Caco-2 (cell line): Measurements from ENCODE around the gene CTNNAL1. TPM values are rescaled to one million over a fixed set of nuclear protein-coding genes. Genes with fewer than 3 reads are reported as not detected.
"Not testable (repeated sequence)": the region's sequence is repeated elsewhere in the genome, so short reads cannot be mapped to it uniquely, and the experiment has no call there.

ENCODE experiments used
- BruUV-seq: library from RNA; stranded (reverse); fragments of 400-500 nt; replicated peaks from 2 replicates; lab custom pipeline; 2021; lab: Mats Ljungman, UMichigan
- CTCF ChIA-PET: fragments of 300-600 bp; sonication (Branson Sonifier 250); formaldehyde crosslinking; loops from one replicate; lab custom pipeline; 2022; ENCODE audit warnings: antibody characterized with exemption; lab: Charles Lee
- POLR2A ChIA-PET: fragments of 300-600 bp; sonication (Branson Sonifier 250); formaldehyde crosslinking; loops from one replicate; lab custom pipeline; 2022; ENCODE audit warnings: antibody characterized with exemption; lab: Charles Lee
- DNase-seq, 2 experiments: peaks; one replicate each; pipeline versions ENCODE4 v3.0.0 to v3.0.0-alpha.2; 2020 to 2022
- H3K27me3 ChIP-seq: replicated peaks from 2 replicates; pipeline ENCODE4 v1.6.0; 2011; ENCODE audit warnings: low read length; ENCODE audit not compliant: control insufficient read depth, insufficient read depth
- H3K36me3 ChIP-seq: 2 replicates; pipeline ENCODE4 v1.5.1; 2011; ENCODE audit warnings: low read length; ENCODE audit not compliant: control insufficient read depth, insufficient read depth
- H3K4me1 ChIP-seq: fragments of 250-450 bp; sonication (Bioruptor Pico); 2 replicates; pipeline ENCODE4 v1.5.1; 2020; ENCODE audit warnings: mild to moderate bottlenecking
- H3K4me3 ChIP-seq: 2 replicates; pipeline ENCODE4 v1.5.1; 2011; ENCODE audit warnings: low read depth, mild to moderate bottlenecking, control low read depth, low read length
- H3K9me3 ChIP-seq: fragments of 250-450 bp; sonication (Bioruptor Pico); 2 replicates; pipeline ENCODE4 v1.5.1; 2020; ENCODE audit warnings: mild to moderate bottlenecking, moderate library complexity
- H3K27ac Mint-ChIP-seq: one replicate; pipeline ENCODE4 v1.8.0; 2022; ENCODE audit warnings: mixed read lengths; ENCODE audit not compliant: unreplicated experiment
- H3K27me3 Mint-ChIP-seq: one replicate; pipeline ENCODE4 v1.8.0; 2022; ENCODE audit warnings: mixed read lengths; ENCODE audit not compliant: insufficient read depth, unreplicated experiment
- H3K36me3 Mint-ChIP-seq: one replicate; pipeline ENCODE4 v1.8.0; 2022; ENCODE audit warnings: mild to moderate bottlenecking, mixed read lengths; ENCODE audit not compliant: insufficient read depth, unreplicated experiment
- H3K4me1 Mint-ChIP-seq: one replicate; pipeline ENCODE4 v1.8.0; 2022; ENCODE audit warnings: low read depth, mixed read lengths; ENCODE audit not compliant: unreplicated experiment
- H3K4me3 Mint-ChIP-seq: one replicate; pipeline ENCODE4 v1.8.0; 2022; ENCODE audit warnings: mild to moderate bottlenecking, moderate library complexity, mixed read lengths; ENCODE audit not compliant: unreplicated experiment
- H3K9me3 Mint-ChIP-seq: one replicate; pipeline ENCODE4 v1.8.0; 2022; ENCODE audit warnings: mixed read lengths; ENCODE audit not compliant: unreplicated experiment
- intact Hi-C: fragments of 100-400 bp; cut with micrococcal nuclease; formaldehyde crosslinking; loops from one replicate; pipeline ENCODE4 v1.10.0; 2022; ENCODE audit not compliant: unreplicated experiment
- total RNA-seq: library from RNA; stranded (reverse); gene quantifications from 2 replicates; pipeline ENCODE4 v1.2.3, GENCODE V29; 2022
- TF ChIP-seq, protein P1 (sequence below), 2 experiments: fragments of 200-600 bp in 1 of 2; IDR thresholded peaks; 1 replicate in 1 of 2; 2 replicates in 1 of 2; pipeline versions ENCODE4 v1.5.1 to v1.8.0; 2011 to 2022; ENCODE audit warnings: antibody characterized with exemption in 1 of 2, control low read depth in 1 of 2, inconsistent platforms in 1 of 2, low read depth in 1 of 2, low read length in 1 of 2, mild to moderate bottlenecking in 1 of 2, moderate library complexity in 1 of 2; ENCODE audit not compliant: insufficient read depth in 1 of 2, severe bottlenecking in 1 of 2, unreplicated experiment in 1 of 2

CTNNAL1 gene
- total RNA-seq, 1 experiment from 2014 or later = 107 TPM

DNA sequence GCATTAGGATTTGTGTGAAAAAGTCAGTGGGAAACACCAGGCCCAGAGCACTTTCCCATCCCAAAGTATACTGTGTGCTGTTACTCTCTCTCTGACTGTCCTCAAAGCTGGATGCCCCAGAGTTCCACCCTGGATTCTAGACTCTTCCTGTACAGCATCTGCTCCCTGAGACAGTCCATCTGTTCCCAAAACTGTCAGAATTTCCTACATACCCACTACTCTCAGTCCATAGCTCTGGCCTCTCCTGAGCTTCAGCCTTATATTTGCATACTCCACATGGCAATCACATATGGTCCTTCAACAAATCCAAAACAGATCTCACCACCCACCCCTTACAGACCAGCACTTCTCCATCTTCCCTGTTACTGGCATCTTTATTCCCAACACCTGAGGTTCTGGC lies 88.8 kb downstream of the CTNNAL1 start:
- Histone ChIP-seq H3K9me3 (no peaks in the 10 kb centered on the region), H3K4me3 (no peak overlapping the region), H3K36me3 (peaks cover 1% of the 10 kb centered on the region), H3K4me1 (no peaks in the 10 kb centered on the region), H3K27me3 (no peaks in the 10 kb centered on the region)
- POLR2A ChIA-PET = no interaction called here
- no peak overlapping the region for H3K27ac Mint-ChIP-seq
- CTCF ChIA-PET = no interaction called here
- H3K4me1 Mint-ChIP-seq = peaks cover 3% of the 10 kb centered on the region
- DNase-seq = no peak
- BruUV-seq = no TSS peak
- intact Hi-C loops = no loop called here
- TF ChIP-seq, protein P1, sequence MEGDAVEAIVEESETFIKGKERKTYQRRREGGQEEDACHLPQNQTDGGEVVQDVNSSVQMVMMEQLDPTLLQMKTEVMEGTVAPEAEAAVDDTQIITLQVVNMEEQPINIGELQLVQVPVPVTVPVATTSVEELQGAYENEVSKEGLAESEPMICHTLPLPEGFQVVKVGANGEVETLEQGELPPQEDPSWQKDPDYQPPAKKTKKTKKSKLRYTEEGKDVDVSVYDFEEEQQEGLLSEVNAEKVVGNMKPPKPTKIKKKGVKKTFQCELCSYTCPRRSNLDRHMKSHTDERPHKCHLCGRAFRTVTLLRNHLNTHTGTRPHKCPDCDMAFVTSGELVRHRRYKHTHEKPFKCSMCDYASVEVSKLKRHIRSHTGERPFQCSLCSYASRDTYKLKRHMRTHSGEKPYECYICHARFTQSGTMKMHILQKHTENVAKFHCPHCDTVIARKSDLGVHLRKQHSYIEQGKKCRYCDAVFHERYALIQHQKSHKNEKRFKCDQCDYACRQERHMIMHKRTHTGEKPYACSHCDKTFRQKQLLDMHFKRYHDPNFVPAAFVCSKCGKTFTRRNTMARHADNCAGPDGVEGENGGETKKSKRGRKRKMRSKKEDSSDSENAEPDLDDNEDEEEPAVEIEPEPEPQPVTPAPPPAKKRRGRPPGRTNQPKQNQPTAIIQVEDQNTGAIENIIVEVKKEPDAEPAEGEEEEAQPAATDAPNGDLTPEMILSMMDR (IDR thresholded peaks at IDR 0.05; ENCODE audit: insufficient read depth in 1 of 2, low read depth in 1 of 2, low read length in 1 of 2, severe bottlenecking in 1 of 2, unreplicated experiment in 1 of 2) = no peak
- peaks cover 42% of the 10 kb centered on the region for H3K36me3 Mint-ChIP-seq
- no peaks in the 10 kb centered on the region for H3K9me3 Mint-ChIP-seq
- H3K4me3 Mint-ChIP-seq = no peak overlapping the region
- H3K27me3 Mint-ChIP-seq = no peaks in the 10 kb centered on the region

DNA sequence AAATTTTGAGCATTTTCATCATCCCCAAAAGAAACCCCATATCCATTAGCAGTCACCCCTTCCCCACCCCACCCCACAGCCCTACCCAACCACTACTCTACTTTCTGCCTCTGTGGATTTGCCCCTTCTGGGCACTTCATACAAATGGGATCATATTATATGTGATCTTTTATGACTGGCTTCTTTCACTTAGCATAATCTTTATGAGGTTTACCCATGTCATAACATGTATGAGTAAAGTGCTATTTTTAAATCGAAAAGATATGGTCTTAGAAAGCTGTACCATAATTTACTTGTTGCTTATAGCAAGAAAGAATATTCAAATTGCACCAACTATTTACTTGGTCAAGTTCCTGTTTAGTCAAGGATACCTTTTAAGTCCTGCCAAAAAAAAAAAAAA lies 92.1 kb downstream of the CTNNAL1 start:
- Histone ChIP-seq H3K4me3 (no peak overlapping the region), H3K4me1 (no peaks in the 10 kb centered on the region), H3K27me3 (no peaks in the 10 kb centered on the region), H3K36me3 (peaks cover 1% of the 10 kb centered on the region), H3K9me3 (no peaks in the 10 kb centered on the region)
- no peaks in the 10 kb centered on the region for H3K27me3 Mint-ChIP-seq
- H3K4me3 Mint-ChIP-seq = no peak overlapping the region
- DNase-seq = no peak
- CTCF ChIA-PET = no interaction called here
- H3K36me3 Mint-ChIP-seq = peaks cover 38% of the 10 kb centered on the region
- BruUV-seq = no TSS peak
- intact Hi-C loops = no loop called here
- no peak overlapping the region for H3K27ac Mint-ChIP-seq
- POLR2A ChIA-PET = no interaction called here
- peaks cover 6% of the 10 kb centered on the region for H3K4me1 Mint-ChIP-seq
- no peaks in the 10 kb centered on the region for H3K9me3 Mint-ChIP-seq
- TF ChIP-seq, protein P1 (IDR thresholded peaks at IDR 0.05; ENCODE audit: insufficient read depth in 1 of 2, low read depth in 1 of 2, low read length in 1 of 2, severe bottlenecking in 1 of 2, unreplicated experiment in 1 of 2) = no peak

DNA sequence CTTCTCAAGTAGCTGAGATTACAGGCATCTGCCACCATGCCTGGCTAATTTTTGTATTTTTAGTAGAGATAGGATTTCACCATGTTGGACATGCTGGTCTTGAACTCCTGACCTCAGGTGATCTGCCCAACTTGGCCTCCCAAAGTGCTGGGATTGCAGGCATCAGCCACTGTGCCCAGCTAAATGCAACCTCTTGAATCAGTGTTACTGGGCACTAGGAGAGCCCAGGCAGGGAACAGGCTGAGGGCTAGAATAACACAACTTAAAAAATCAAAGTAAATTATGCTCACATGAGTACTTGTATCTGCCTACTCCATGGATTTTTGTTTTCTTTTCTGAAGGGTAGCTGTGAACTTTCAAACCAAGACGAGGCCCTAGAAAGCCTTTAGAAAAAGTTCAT lies 92.9 kb downstream of the CTNNAL1 start:
- peaks cover 42% of the 10 kb centered on the region for H3K36me3 Mint-ChIP-seq
- intact Hi-C loops, DNase-seq, BruUV-seq, CTCF ChIA-PET, H3K9me3 Mint-ChIP-seq, H3K27ac Mint-ChIP-seq, H3K27me3 ChIP-seq, H3K27me3 Mint-ChIP-seq, H3K4me1 Mint-ChIP-seq, H3K4me3 Mint-ChIP-seq, H3K9me3 ChIP-seq, H3K4me1 ChIP-seq, H3K36me3 ChIP-seq, H3K4me3 ChIP-seq: not testable (repeated sequence)
- POLR2A ChIA-PET = interaction anchor here (0.6 kb wide), 1 partner anchor 8 kb away, joined by 6 read pairs; no protein-coding TSS in a partner anchor

DNA sequence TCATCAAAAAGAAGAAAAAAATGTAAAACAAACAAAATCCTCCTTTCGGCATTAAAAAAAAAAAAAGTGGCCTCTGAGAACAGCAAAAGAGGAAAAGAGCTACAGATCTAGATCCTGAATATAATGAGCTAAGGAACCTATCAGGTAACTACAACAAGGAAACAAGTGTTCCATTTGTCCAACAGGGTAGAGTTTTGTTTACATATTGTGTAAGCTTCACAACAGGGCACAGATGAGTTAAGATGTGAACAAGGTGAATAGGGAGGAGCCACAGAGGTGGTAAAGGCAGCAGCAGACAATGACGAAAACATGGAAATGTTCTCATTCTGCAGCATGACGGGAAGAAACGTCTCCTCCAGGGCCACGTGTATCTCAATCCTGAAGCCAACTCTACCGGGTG lies 93.8 kb downstream of the CTNNAL1 start:
- Histone ChIP-seq H3K9me3 (no peaks in the 10 kb centered on the region), H3K36me3 (no peaks in the 10 kb centered on the region; the same call in 1 of the 2 replicates), H3K4me3 (no peak overlapping the region), H3K27me3 (no peaks in the 10 kb centered on the region), H3K4me1 (no peaks in the 10 kb centered on the region)
- H3K4me3 Mint-ChIP-seq = no peak overlapping the region
- DNase-seq = no peak
- no peaks in the 10 kb centered on the region for H3K9me3 Mint-ChIP-seq
- TF ChIP-seq, protein P1 (IDR thresholded peaks at IDR 0.05; ENCODE audit: insufficient read depth in 1 of 2, low read depth in 1 of 2, low read length in 1 of 2, severe bottlenecking in 1 of 2, unreplicated experiment in 1 of 2) = no peak
- H3K36me3 Mint-ChIP-seq = peaks cover 46% of the 10 kb centered on the region
- H3K27ac Mint-ChIP-seq = no peak overlapping the region
- ChIA-PET POLR2A (no interaction called here), CTCF (no interaction called here)
- intact Hi-C loops = no loop called here
- H3K27me3 Mint-ChIP-seq = no peaks in the 10 kb centered on the region
- H3K4me1 Mint-ChIP-seq = peaks cover 6% of the 10 kb centered on the region
- BruUV-seq = no TSS peak
